GM21576 (cell line): Measurements from ENCODE around the gene ZNF429.
A peak's percentile ranks its signal among the peaks of the same experiment; 100 is the strongest.
"Not testable (repeated sequence)": the region's sequence is repeated elsewhere in the genome, so short reads cannot be mapped to it uniquely, and the experiment has no call there.

Experiments
- ATAC-seq: cut with Tn5 transposase; IDR thresholded peaks from one replicate; pipeline ENCODE4 v1.9.1; 2021; ENCODE audit warnings: mild to moderate bottlenecking, moderate library complexity; ENCODE audit not compliant: unreplicated experiment

Gene ZNF429

GRCh38 chr19:21505459-21506451, at the start of gene ZNF429:
Gene ZNF429 (plus strand): TSS chr19:21505602. CDS start chr19:21505772, 170 bp downstream.
- peak; percentile 99 for ATAC-seq

GRCh38 chr19:21460686-21461085, 44.7 kb upstream of the ZNF429 start:
- no peak for ATAC-seq

- ATAC-seq: no peak
Measured at GRCh38 chr19:21462540-21462939, 42.9 kb upstream of the ZNF429 start.

- ATAC-seq: peak; percentile 66
Measured at GRCh38 chr19:21463449-21464105, 41.8 kb upstream of the ZNF429 start.

GRCh38 chr19:21466627-21467026, 38.8 kb upstream of the ZNF429 start:
- no peak for ATAC-seq

GRCh38 chr19:21468791-21469190, 36.6 kb upstream of the ZNF429 start:
- ATAC-seq: no peak

- ATAC-seq: no peak
Measured at GRCh38 chr19:21472507-21472906, 32.9 kb upstream of the ZNF429 start.

- peak; percentile 47 for ATAC-seq
Measured at GRCh38 chr19:21474671-21475181, 30.7 kb upstream of the ZNF429 start.

- not testable (repeated sequence) for ATAC-seq
Measured at GRCh38 chr19:21482361-21482760, 23.0 kb upstream of the ZNF429 start.

GRCh38 chr19:21482863-21483276, 22.5 kb upstream of the ZNF429 start:
- no peak for ATAC-seq

GRCh38 chr19:21483589-21484170, 21.7 kb upstream of the ZNF429 start:
- ATAC-seq: no peak

GRCh38 chr19:21484631-21485030, 20.8 kb upstream of the ZNF429 start:
- no peak for ATAC-seq

GRCh38 chr19:21485926-21486325, 19.5 kb upstream of the ZNF429 start:
- ATAC-seq: no peak

GRCh38 chr19:21487969-21488368, 17.4 kb upstream of the ZNF429 start:
- ATAC-seq: no peak

GRCh38 chr19:21491146-21491545, 14.3 kb upstream of the ZNF429 start:
- no peak for ATAC-seq

- ATAC-seq: no peak
Measured at GRCh38 chr19:21492947-21493906, 12.2 kb upstream of the ZNF429 start.

- ATAC-seq: no peak
Measured at GRCh38 chr19:21496876-21497275, 8.5 kb upstream of the ZNF429 start.

GRCh38 chr19:21498651-21499050, 6.8 kb upstream of the ZNF429 start:
- no peak for ATAC-seq

GRCh38 chr19:21508198-21508597, 2.8 kb downstream of the ZNF429 start:
- no peak for ATAC-seq

GRCh38 chr19:21511058-21511457, 5.7 kb downstream of the ZNF429 start:
- ATAC-seq: not testable (repeated sequence)
